ENCODE measurements around the gene SH3BP2.

Gene SH3BP2

GRCh38 chr4:2888886-2889285, 96.0 kb downstream of the SH3BP2 start:
- H3K27me3 ChIP-seq (ENCODE audit: insufficient read depth, low read length), result no peaks in the 10 kb centered on the region
- no peaks in the 10 kb centered on the region for H3K9me2 ChIP-seq (ENCODE audit: low read depth, low read length)
- no peaks in the 10 kb centered on the region for H3F3A ChIP-seq (ENCODE audit: insufficient read depth, low read length)

More at GRCh38 chr4:2888886-2889285, 96.0 kb downstream of the SH3BP2 start:
- Histone ChIP-seq H3K9me3 (ENCODE audit: low read length) (no peaks in the 10 kb centered on the region), H2AFZ (ENCODE audit: low read length) (no peak overlapping the region), H3K36me3 (ENCODE audit: insufficient read depth, low read length) (no peaks in the 10 kb centered on the region), H3K27ac (ENCODE audit: low read depth, low read length, poor library complexity, severe bottlenecking) (no peak overlapping the region), H4K20me1 (ENCODE audit: insufficient read depth, low read length) (no peaks in the 10 kb centered on the region), H3K4me2 (ENCODE audit: low read length) (no peak overlapping the region), H3K4me1 (ENCODE audit: insufficient read depth, low read length, severe bottlenecking) (no peaks in the 10 kb centered on the region), H3K79me2 (ENCODE audit: insufficient read depth, low read length) (no peaks in the 10 kb centered on the region), H3K9ac (ENCODE audit: low read length) (no peak overlapping the region), H3K4me3 (ENCODE audit: low read depth, low read length, poor library complexity, severe bottlenecking) (no peak overlapping the region)
- TF ChIP-seq, protein P1, sequence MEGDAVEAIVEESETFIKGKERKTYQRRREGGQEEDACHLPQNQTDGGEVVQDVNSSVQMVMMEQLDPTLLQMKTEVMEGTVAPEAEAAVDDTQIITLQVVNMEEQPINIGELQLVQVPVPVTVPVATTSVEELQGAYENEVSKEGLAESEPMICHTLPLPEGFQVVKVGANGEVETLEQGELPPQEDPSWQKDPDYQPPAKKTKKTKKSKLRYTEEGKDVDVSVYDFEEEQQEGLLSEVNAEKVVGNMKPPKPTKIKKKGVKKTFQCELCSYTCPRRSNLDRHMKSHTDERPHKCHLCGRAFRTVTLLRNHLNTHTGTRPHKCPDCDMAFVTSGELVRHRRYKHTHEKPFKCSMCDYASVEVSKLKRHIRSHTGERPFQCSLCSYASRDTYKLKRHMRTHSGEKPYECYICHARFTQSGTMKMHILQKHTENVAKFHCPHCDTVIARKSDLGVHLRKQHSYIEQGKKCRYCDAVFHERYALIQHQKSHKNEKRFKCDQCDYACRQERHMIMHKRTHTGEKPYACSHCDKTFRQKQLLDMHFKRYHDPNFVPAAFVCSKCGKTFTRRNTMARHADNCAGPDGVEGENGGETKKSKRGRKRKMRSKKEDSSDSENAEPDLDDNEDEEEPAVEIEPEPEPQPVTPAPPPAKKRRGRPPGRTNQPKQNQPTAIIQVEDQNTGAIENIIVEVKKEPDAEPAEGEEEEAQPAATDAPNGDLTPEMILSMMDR (IDR thresholded peaks at IDR 0.05; ENCODE audit: low read length), result no peak
- no peak for TF ChIP-seq EZH2 (IDR thresholded peaks at IDR 0.05; ENCODE audit: borderline replicate concordance, low read length)
